Islet precursor cell (in vitro differentiated cells): ENCODE results near the gene PDCD6IP.

ENCODE experiments used
- DNase-seq: peaks from one replicate; pipeline ENCODE4 v3.0.0-alpha.2; 2018

The PDCD6IP gene

DNA sequence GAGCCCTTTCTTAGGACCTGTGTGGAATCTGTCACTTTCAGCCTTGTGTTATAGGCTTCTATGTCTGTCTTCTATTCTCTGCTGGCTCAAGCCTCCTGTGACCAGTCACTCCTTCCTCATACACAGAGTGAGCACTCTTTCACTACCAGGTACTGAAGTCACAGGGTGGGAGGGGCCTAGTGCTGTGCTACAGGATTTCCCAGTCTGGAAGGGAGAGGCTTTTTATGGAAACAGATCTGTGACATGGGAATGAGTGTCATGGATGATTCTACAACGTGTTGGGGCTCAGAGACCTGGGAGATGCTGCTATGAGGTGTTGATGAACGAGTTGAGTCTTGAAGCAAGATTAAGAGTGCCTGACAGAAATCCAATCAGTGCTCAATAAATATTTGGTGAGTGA, 100.5 kb downstream of the PDCD6IP start:
- DNase-seq = no peak

DNA sequence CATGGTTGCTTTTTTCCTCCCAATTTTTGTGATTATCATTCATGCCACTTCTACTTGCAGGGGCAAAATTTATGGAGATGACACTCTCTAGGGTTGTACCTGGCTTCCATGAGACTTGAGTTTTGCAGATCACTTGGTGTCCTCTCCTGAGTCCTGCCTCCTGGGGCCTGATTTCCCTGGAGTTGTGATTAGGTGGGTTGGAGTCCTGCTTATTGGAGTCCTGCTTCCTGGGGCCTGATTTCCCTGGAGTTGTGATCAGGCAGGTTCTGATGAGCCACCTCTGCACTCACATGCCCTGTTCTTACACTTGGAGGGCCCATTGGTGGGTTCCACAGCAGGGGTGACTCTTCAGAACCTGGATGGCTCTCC, 102.0 kb downstream of the PDCD6IP start:
- no peak for DNase-seq

DNA sequence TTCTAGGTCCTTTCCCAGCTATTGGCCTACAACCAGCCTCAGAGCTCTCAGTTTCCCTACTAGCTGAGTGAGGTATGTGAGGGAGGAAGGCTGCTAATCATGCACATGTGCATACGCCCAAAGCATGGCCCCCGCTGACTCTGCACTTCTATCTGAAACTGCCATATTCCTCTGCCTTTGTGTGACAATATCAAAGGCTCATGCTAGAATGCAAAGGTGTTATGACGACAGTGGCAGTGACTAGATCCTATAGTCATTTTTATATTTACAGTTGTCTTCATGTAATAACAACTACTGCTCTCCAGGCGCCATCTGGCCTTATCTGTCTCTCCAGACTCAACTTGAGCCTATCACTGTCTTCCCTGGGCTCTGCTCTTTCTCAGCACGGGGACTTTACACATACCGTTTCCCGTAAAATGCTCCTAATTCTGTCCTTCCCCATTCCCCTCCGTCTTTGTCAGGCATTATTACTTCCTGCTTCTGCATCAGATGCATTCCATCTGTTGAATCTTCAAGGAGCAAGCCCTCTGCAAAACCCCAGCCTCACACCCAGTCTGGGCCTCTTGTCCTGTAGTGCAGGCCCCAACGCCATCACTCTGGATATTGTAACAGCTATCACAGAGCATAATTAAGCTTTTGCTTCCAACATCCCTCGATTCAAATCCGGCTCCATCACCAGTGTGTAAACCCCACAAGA, 102.5 kb downstream of the PDCD6IP start:
- peak; percentile 54 for DNase-seq

DNA sequence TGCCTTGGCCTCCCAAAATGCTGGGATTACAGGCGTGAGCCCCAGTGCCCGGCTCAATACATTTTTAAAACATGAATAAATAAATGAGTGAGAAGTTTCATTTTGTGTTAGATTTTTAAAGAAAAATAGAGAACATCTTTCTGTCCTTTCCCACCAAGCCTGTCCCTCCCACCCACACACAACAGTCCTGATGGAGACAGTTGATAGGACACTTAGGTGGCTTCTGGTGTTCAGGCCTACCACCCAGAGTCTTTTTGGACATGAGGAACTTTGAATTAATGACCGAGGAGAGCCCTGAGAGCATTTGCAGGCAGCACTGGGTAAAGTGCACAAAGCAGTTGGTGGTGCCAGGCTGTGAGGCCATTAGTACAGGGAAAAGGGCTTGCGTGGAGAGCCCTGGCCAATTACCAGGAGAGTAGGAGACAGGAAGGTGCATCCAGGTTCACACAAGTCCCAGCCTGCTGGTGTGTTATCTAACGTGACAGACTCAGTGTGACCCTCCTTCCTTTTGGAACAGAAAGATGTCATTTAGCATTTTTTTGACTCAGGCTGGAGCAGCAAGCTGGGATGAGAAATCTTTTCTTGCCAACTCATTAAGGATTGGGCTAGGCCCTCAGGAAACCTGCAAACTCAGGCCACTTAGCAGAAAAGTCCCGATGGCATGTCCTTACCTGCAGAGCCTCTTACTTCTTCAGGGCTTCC, 103.6 kb downstream of the PDCD6IP start:
- no peak for DNase-seq

DNA sequence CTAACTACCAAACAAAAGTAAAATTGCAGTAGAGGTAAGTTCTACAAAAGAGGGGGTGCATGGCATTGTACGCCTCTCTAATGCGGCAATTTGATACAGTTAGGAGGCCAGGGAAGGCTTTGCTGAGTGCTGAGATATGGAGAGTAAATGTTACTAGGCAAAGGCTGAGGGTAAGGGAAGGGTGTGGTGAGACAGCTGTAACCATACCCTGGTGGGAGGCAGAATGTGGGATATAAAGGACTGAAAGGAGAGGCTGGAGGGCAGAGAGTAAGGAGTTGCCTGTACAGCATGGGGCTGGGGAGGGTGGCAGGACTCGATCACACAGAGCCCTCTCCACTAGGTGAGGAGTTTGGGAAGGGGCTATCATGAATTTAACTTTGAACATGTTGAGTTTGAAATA, 106.3 kb downstream of the PDCD6IP start:
- no peak for DNase-seq

DNA sequence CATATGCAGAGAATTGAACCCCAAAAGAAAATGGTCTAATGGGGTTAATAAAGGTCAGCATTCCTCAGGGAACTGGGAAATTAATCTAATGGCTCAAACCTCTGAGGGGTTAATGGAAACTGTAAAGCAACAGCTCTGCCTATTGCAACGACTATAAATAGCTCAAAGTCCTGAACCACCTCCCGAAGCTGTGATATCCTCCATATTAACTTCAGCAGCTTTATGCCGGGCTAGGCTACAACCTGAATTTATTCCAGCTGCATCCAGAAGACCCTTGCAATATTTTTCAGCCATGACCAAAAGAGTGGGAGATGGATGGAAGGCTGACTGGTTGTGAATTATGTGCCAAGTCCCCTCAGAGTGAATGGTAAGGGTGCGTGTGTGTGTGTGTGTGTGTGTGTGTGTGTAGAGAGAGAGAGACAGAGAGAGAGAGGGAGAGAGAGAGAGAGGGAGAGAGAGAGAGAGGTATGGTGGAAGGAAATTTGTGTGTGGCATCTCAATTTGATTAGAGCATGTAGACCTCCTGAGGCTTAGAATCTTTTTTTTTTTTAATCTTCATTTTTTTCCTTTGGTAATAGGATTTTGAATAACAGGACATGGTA, 109.9 kb downstream of the PDCD6IP start:
- peak; percentile 20 for DNase-seq

DNA sequence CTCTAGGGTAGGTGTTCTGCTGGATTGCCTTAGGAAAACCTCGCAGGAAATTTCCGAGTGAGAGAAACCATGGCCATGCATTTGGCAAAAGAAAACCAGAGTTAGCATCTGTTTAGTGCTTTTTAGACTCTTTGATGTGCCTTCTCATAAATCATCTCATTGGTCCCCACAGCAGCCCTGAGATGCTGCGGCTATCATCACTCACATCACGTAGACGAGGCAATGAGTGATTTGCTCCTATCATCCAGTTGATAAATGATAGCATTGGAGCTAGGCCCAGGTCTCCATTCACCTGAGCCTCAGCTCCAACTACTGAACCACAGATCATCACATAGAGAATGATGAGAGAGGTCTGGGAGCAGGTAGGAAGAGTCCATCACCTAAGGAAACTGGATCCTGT, 111.1 kb downstream of the PDCD6IP start:
- peak; percentile 18 for DNase-seq

DNA sequence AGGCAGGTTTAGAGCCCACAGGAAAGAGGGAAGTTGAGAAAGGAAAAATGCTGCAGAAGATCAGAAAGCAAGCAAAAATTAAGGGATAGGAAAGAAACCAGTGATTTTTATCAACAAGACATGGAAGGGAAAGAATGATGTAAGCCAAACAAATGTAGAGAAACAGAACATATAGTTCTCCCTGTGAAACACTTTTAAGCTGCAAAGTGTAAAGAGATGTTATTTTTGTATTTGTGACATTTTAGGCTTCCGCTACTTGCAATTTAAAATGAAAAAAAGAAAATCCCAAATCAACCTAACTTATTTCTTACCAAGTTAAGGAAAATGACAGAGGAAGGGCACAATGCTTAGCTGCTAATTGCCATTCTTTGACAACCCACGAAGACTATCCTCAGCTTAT, 111.6 kb downstream of the PDCD6IP start:
- no peak for DNase-seq

DNA sequence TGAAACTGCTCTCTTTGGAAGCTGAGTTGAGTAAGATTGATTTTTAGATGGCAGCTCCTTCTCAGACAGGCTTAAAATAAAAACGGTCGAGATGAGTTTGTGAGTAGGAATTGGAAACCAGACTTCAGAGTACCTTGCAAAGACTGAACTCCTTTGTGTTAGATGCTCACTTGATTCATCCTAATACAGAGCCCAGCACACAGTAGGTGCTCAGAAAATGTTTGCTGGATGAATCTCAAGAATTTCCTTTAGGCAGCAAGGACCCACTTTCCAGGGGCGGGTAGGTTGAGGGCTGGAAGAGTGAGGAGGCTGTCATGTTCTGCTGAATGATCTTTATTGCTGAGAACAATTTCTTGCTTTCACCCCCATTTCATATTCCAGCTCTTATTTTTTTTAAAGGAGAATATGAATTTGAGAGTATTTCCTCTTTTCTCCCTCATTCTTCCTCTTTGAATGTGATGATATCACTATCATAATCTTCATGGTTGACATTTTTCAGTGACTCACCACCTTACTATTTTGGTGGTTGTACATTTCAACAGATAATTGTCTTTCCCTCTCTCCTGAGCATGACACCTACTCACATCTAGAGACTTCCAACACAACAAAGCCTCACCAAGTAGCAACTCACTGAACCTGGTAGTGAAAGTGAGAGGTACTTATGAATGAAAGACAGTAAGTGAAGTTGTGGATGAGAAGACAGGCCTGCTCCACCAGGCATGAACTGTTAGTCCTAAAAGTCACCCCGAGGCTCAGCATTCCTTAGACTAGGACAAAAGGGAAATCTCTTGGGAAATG, 113.3 kb downstream of the PDCD6IP start:
- DNase-seq = peak; percentile 40

DNA sequence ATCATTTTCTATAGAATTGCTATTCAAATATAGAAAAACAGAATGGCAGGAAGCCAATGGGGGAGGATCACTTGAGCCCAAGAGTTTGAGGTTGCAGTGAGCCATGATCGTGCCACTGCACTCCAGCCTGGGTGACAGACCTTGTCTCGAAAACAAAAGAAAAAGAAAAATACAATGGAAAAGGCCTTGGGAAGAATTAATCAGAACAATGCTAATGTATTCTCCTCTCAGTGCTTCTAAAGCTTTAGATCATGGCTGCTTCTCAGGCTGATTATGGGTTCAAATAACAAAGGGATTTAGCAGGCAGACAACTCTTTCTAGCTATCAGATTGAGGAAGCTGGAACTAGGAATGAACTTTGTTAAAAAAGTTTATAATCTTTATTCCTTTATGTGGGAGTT, 115.8 kb downstream of the PDCD6IP start:
- no peak for DNase-seq

DNA sequence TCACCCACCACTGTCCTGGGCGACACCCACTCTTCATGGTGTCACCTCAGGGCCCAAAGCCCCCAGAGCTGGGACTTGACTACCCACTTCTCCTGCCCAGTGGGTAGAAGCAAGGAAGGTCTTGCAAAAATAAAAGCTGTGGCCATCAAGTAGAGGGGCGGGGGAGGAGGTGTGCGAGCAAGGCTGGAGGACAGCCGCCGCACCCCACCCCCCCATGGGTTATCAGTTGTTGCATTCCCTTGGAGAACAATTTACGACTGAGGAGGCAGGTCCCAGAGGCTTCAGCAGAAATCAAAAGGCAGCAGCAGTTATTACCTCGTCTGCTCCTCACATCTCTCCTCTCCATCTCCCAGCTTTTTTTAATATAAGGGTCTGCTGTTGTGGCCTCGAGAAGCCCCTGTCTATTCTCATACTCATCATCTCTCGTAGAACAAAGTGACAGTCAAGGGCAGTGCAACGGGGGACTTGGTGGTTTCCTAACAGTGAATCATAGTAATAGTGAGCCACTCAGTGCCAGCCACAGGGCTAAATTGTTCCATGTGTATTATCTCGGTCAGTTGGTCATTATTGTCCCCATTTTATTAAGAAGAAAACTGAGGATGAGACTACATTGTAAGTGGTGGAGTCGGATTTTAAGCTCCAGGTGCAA, 116.4 kb downstream of the PDCD6IP start:
- peak; percentile 48 for DNase-seq

DNA sequence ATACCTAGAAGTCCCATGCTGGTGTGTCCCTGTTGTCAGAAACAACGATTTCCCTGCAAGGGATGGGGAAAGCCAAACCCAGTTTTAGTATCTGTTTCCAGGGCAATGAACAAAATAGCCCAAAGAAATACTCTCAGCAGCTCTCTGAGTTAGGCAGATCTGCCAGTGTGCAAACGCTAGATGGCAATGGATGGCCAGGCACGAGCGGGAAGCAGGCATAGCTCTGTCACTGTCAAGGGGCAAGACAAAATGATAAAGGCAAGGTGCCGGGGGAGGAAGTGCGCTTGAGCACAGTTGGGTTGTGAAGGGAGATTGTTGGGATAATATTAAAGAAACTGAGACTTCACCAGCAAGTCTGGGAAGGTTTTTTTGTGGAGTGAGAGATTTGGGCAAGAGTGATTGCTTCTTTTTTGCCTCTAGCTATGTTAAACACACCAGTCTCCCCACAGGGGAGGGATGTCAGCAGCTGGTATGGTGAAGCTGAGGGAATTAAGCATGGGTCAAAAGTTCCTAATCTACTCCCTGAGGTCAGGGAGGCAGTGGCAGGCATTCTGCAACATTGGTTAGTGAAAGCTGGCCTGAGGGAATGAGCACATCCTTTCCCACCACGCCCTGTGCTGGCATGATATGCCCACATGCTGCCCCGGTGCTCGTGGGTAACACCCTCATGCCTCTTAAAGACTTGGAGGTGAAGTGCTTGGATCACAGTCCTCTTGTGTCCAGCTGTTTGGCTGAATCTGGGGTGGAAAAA, 117.5 kb downstream of the PDCD6IP start:
- DNase-seq = peak; percentile 47

DNA sequence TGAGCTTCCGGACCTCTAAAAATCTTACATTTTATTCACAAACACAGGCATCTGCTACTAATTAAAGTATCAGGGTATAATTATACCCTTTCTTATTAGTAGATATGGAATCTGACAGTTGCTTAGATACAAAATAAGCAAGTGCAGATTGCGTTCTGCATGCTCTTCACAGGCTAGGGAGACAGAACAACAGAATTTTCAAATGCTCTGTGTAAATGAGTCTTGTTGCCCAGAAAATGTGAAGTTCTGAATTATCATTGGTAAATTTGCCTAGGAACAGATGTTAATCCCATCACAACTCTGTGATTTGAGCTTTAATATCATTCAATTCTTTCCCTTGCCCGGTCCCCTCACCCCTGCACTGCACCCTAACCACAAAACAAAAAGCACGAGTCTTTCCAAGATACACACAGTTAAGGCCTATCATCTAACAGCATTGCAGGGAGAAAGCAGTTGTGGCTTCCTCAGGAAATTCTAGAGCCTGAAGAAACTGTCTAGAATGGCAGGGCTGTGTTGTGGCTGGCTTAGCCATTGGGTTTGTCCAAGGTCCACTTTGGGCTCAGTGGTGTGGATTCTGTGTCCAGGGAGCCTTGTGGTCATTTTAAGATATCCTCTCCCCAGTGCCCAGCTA, 119.8 kb downstream of the PDCD6IP start:
- peak; percentile 24 for DNase-seq
